Skeletal muscle cell (primary cell): Measurements from ENCODE around the gene KLHL25.

Source experiments
- DNase-seq: peaks from one replicate; pipeline ENCODE4 v3.0.0-alpha.2; 2010; ENCODE audit warnings: low read depth
- H3K4me3 ChIP-seq: 2 replicates; pipeline ENCODE4 v1.5.1; 2011; ENCODE audit warnings: low read depth, mild to moderate bottlenecking, control low read depth, low read length, moderate library complexity

Gene KLHL25

GRCh38 chr15:85779249-85779648, 15.5 kb downstream of the KLHL25 start:
- DNase-seq: no peak
- no peak overlapping the region for H3K4me3 ChIP-seq

GRCh38 chr15:85778107-85778776, 16.5 kb downstream of the KLHL25 start:
- H3K4me3 ChIP-seq: no peak overlapping the region
- no peak for DNase-seq

GRCh38 chr15:85777250-85778106, 17.2 kb downstream of the KLHL25 start:
- no peak for DNase-seq
- H3K4me3 ChIP-seq: no peak overlapping the region

- DNase-seq: no peak
Measured at GRCh38 chr15:85773970-85774369, 20.8 kb downstream of the KLHL25 start.

GRCh38 chr15:85773249-85773648, 21.5 kb downstream of the KLHL25 start:
- no peak for DNase-seq
- H3K4me3 ChIP-seq: no peak overlapping the region

More at GRCh38 chr15:85773970-85774369, 20.8 kb downstream of the KLHL25 start:
- H3K4me3 ChIP-seq: no peak overlapping the region

- H3K4me3 ChIP-seq: no peak overlapping the region
Measured at GRCh38 chr15:85772668-85773067, 22.1 kb downstream of the KLHL25 start.

GRCh38 chr15:85771781-85772445, 22.8 kb downstream of the KLHL25 start:
- H3K4me3 ChIP-seq: no peak overlapping the region
- DNase-seq: no peak

More at GRCh38 chr15:85772668-85773067, 22.1 kb downstream of the KLHL25 start:
- no peak for DNase-seq

- H3K4me3 ChIP-seq: no peak overlapping the region
- no peak for DNase-seq
Measured at GRCh38 chr15:85771271-85771670, 23.5 kb downstream of the KLHL25 start.

GRCh38 chr15:85770096-85771041, 24.4 kb downstream of the KLHL25 start:
- no peak overlapping the region for H3K4me3 ChIP-seq
- DNase-seq: no peak

- DNase-seq: no peak
- no peak overlapping the region for H3K4me3 ChIP-seq
Measured at GRCh38 chr15:85769182-85769900, 25.4 kb downstream of the KLHL25 start.

- DNase-seq: no peak
- no peak overlapping the region for H3K4me3 ChIP-seq
Measured at GRCh38 chr15:85768595-85769168, 26.0 kb downstream of the KLHL25 start.

- no peak overlapping the region for H3K4me3 ChIP-seq
- DNase-seq: no peak
Measured at GRCh38 chr15:85767785-85768529, 26.8 kb downstream of the KLHL25 start.

- H3K4me3 ChIP-seq: no peak overlapping the region
Measured at GRCh38 chr15:85766001-85766831, 28.5 kb downstream of the KLHL25 start.

GRCh38 chr15:85764649-85765277, 30.0 kb downstream of the KLHL25 start:
- H3K4me3 ChIP-seq: no peak overlapping the region
- DNase-seq: no peak

More at GRCh38 chr15:85766001-85766831, 28.5 kb downstream of the KLHL25 start:
- no peak for DNase-seq

GRCh38 chr15:85763673-85764633, 30.8 kb downstream of the KLHL25 start:
- H3K4me3 ChIP-seq: no peak overlapping the region
- DNase-seq: no peak
